DND-41 (cell line): ENCODE measurements around the gene MYLIP.

Source experiments
- ATAC-seq: fragments of 200-7000 bp; cut with Tn5 transposase; 3 replicates; pipeline ENCODE4 v1.9.1; 2021; ENCODE audit warnings: low read depth; ENCODE audit not compliant: insufficient read depth
- DNase-seq: peaks from one replicate; pipeline ENCODE4 v3.0.0-alpha.2; 2020
- H2AFZ ChIP-seq: 2 replicates; pipeline ENCODE4 v1.6.0; 2012; ENCODE audit warnings: low read depth, low read length
- H3K27ac ChIP-seq: 2 replicates; pipeline ENCODE4 v1.5.1; 2012; ENCODE audit warnings: low read length, inconsistent platforms
- H3K27me3 ChIP-seq: fragments of 200-600 bp; sonication (generic); 2 replicates; pipeline ENCODE4 v1.6.0; 2012; ENCODE audit warnings: low read length, mild to moderate bottlenecking, inconsistent platforms; ENCODE audit not compliant: insufficient read depth, poor library complexity
- H3K36me3 ChIP-seq: 2 replicates; pipeline ENCODE4 v1.5.1; 2012; ENCODE audit warnings: low read length, inconsistent platforms; ENCODE audit not compliant: insufficient read depth
- H3K4me1 ChIP-seq: 2 replicates; pipeline ENCODE4 v1.5.1; 2012; ENCODE audit warnings: mild to moderate bottlenecking, low read length; ENCODE audit not compliant: insufficient read depth
- H3K4me2 ChIP-seq: 2 replicates; pipeline ENCODE4 v1.6.0; 2012; ENCODE audit warnings: mild to moderate bottlenecking, moderate library complexity, low read length, inconsistent platforms; ENCODE audit not compliant: insufficient read depth
- H3K4me3 ChIP-seq, 2 experiments: fragments of 200-600 bp in 1 of 2; shearing (Covaris generic) in 1 of 2; 2 replicates each; pipeline ENCODE4 v1.5.1; 2012 to 2016; ENCODE audit warnings: inconsistent platforms in 2 of 2, low read length in 2 of 2, mild to moderate bottlenecking in 2 of 2, low read depth in 1 of 2, moderate library complexity in 1 of 2
- H3K79me2 ChIP-seq: 2 replicates; pipeline ENCODE4 v1.6.0; 2012; ENCODE audit warnings: low read length, inconsistent platforms; ENCODE audit not compliant: insufficient read depth
- H3K9ac ChIP-seq: 2 replicates; pipeline ENCODE4 v1.6.0; 2012; ENCODE audit warnings: low read depth, mild to moderate bottlenecking, inconsistent platforms, low read length, moderate library complexity
- H3K9me3 ChIP-seq: 2 replicates; pipeline ENCODE4 v1.5.1; 2012; ENCODE audit warnings: low read length, moderate library complexity, mild to moderate bottlenecking, inconsistent platforms; ENCODE audit not compliant: insufficient read depth, severe bottlenecking
- H4K20me1 ChIP-seq: 2 replicates; pipeline ENCODE4 v1.6.0; 2012; ENCODE audit warnings: low read length; ENCODE audit not compliant: insufficient read depth
- CTCF ChIP-seq: IDR thresholded peaks from 2 replicates; pipeline ENCODE4 v1.5.1; 2012; ENCODE audit warnings: borderline replicate concordance, low read length, moderate library complexity, mild to moderate bottlenecking; ENCODE audit not compliant: poor library complexity, severe bottlenecking; ENCODE audit errors: extremely low read depth
- EZH2 ChIP-seq: IDR thresholded peaks from 3 replicates; pipeline ENCODE4 v1.6.1; 2012; ENCODE audit warnings: borderline replicate concordance, low read depth, mild to moderate bottlenecking, moderate library complexity, low read length, inconsistent platforms; ENCODE audit not compliant: severe bottlenecking

Gene MYLIP

GRCh38 chr6:16163535-16164300, 34.8 kb downstream of the MYLIP start:
- DNase-seq (no peak), ATAC-seq (no peak)
- H4K20me1 ChIP-seq = no peaks in the 10 kb centered on the region
- H3K9me3 ChIP-seq = no peaks in the 10 kb centered on the region
- H3K4me2 ChIP-seq = no peak overlapping the region
- no peak overlapping the region for H3K27ac ChIP-seq
- H3K4me3 ChIP-seq = no peak overlapping the region
- TF ChIP-seq CTCF (no peak), EZH2 (no peak)
- H3K79me2 ChIP-seq = no peaks in the 10 kb centered on the region
- no peaks in the 10 kb centered on the region for H3K36me3 ChIP-seq
- H3K9ac ChIP-seq = no peak overlapping the region
- H3K27me3 ChIP-seq = peaks cover 10% of the 10 kb centered on the region
- H3K4me1 ChIP-seq = no peaks in the 10 kb centered on the region
- H2AFZ ChIP-seq = no peak overlapping the region

GRCh38 chr6:16165641-16166040, 36.8 kb downstream of the MYLIP start:
- no peak for DNase-seq
- Histone ChIP-seq H4K20me1 (no peaks in the 10 kb centered on the region), H2AFZ (no peak overlapping the region)

GRCh38 chr6:16166871-16167608, 38.2 kb downstream of the MYLIP start:
- H3K27ac ChIP-seq = no peak overlapping the region
- H3K79me2 ChIP-seq = no peaks in the 10 kb centered on the region
- no peak overlapping the region for H3K4me2 ChIP-seq
- no peak for TF ChIP-seq CTCF
- no peak for TF ChIP-seq EZH2
- H3K4me3 ChIP-seq = no peak overlapping the region
- ATAC-seq = no peak
- no peaks in the 10 kb centered on the region for H4K20me1 ChIP-seq
- H3K4me1 ChIP-seq = no peaks in the 10 kb centered on the region
- no peak overlapping the region for H3K9ac ChIP-seq
- H2AFZ ChIP-seq = no peak overlapping the region
- no peak for DNase-seq
- H3K27me3 ChIP-seq = peaks cover 18% of the 10 kb centered on the region
- H3K36me3 ChIP-seq = no peaks in the 10 kb centered on the region
- no peaks in the 10 kb centered on the region for H3K9me3 ChIP-seq

More at GRCh38 chr6:16165641-16166040, 36.8 kb downstream of the MYLIP start:
- Histone ChIP-seq H3K79me2 (no peaks in the 10 kb centered on the region), H3K4me1 (no peaks in the 10 kb centered on the region), H3K9ac (no peak overlapping the region), H3K4me2 (no peak overlapping the region), H3K27ac (no peak overlapping the region), H3K4me3 (no peak overlapping the region), H3K9me3 (no peaks in the 10 kb centered on the region), H3K27me3 (peaks cover 14% of the 10 kb centered on the region), H3K36me3 (no peaks in the 10 kb centered on the region)
- TF ChIP-seq CTCF (no peak), EZH2 (no peak)
- no peak for ATAC-seq
